HFFc6 (cell line): Measurements from ENCODE around the gene ADGRB3. TPM values are rescaled to one million over a fixed set of nuclear protein-coding genes. Genes with fewer than 3 reads are reported as not detected.
"Not testable (repeated sequence)": the region's sequence is repeated elsewhere in the genome, so short reads cannot be mapped to it uniquely, and the experiment has no call there.

Experiments used
- DNase-seq: peaks from one replicate; pipeline ENCODE4 v3.0.0-alpha.2; 2018
- H3K27ac Mint-ChIP-seq: 2 replicates; pipeline ENCODE4 v1.8.0; 2020; ENCODE audit warnings: mild to moderate bottlenecking, mixed read lengths
- H3K27me3 Mint-ChIP-seq: 2 replicates; pipeline ENCODE4 v1.8.0; 2021; ENCODE audit warnings: mild to moderate bottlenecking, moderate library complexity, mixed read lengths; ENCODE audit not compliant: insufficient read depth
- H3K36me3 Mint-ChIP-seq: 2 replicates; pipeline ENCODE4 v1.8.0; 2021; ENCODE audit warnings: low read depth, mixed read lengths
- H3K4me1 Mint-ChIP-seq: 2 replicates; pipeline ENCODE4 v1.8.0; 2020; ENCODE audit warnings: low read depth, mixed read lengths
- H3K4me3 Mint-ChIP-seq: 2 replicates; pipeline ENCODE4 v1.8.0; 2020; ENCODE audit warnings: mild to moderate bottlenecking, moderate library complexity, mixed read lengths
- H3K9me3 Mint-ChIP-seq: 2 replicates; pipeline ENCODE4 v1.8.0; 2020; ENCODE audit warnings: mild to moderate bottlenecking, mixed read lengths
- CTCF ChIP-seq: fragments of 200-600 bp; sonication (generic); IDR thresholded peaks from 2 replicates; pipeline ENCODE4 v1.5.0; 2021; ENCODE audit warnings: antibody characterized with exemption, mild to moderate bottlenecking
- total RNA-seq, 6 experiments: library from RNA; stranded (reverse); fragmentation: NEBNext Ultra II Directional; extraction: Animal tissue kit (Norgen Biotek cat#: 25700); gene quantifications; 2 replicates in 1 of 6; 3 replicates in 5 of 6; pipeline ENCODE4 v1.2.3, GENCODE V29; 2021

The ADGRB3 gene
- total RNA-seq, 6 experiments from 2014 or later, result 0.05 to 0.07 (median 0.05) TPM; not detected in 3

DNA sequence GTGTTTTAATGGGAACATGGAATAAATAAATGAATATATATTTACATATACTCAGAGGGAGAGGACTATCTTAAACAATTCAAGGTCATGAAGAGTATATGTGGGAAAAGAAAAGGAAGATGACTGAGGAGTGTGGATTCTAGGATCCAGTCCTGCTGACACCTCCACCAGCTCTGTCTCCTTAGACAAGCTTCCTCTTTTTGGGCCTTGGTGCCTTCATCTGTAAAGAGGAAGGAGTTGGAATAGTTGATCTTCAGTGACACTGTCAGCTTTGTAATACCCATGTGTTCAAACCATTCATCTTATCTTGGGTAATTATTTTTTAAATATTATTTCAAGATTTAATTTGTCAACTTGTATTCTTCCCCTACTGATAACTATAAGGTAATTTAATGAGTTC is 338.0 kb downstream of the ADGRB3 start:
- H3K4me3 Mint-ChIP-seq, result no peak overlapping the region
- no peak for DNase-seq
- no peaks in the 10 kb centered on the region for H3K9me3 Mint-ChIP-seq
- no peaks in the 10 kb centered on the region for H3K4me1 Mint-ChIP-seq
- no peak for TF ChIP-seq CTCF
- no peak overlapping the region for H3K27ac Mint-ChIP-seq
- H3K36me3 Mint-ChIP-seq, result no peaks in the 10 kb centered on the region
- no peaks in the 10 kb centered on the region for H3K27me3 Mint-ChIP-seq

DNA sequence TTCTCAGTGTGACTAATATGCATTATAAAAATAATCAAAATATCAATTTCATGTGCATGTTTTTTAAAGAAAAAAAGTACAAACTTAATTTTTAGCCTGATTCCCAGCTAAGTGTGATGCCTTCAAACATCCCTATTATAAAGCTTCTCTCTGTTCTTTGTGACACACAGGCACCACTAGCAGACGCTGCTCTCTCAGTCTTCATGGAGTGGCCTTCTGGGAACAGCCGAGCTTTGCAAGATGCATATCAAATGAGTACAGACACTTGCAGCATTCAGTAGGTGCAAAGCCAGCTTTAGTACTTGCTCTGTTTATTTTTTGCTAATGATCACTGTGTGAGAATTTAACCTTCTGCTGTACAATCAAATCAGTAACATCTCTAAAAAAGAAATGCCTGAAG is 340.0 kb downstream of the ADGRB3 start:
- TF ChIP-seq CTCF, result no peak
- Mint-ChIP-seq H3K4me1 (no peaks in the 10 kb centered on the region), H3K36me3 (no peaks in the 10 kb centered on the region), H3K27me3 (no peaks in the 10 kb centered on the region), H3K4me3 (no peak overlapping the region), H3K27ac (no peak overlapping the region), H3K9me3 (no peaks in the 10 kb centered on the region)
- no peak for DNase-seq

GRCh38 chr6:68975816-68976215 is 340.7 kb downstream of the ADGRB3 start:
- no peaks in the 10 kb centered on the region for H3K4me1 Mint-ChIP-seq
- TF ChIP-seq CTCF, result no peak
- H3K36me3 Mint-ChIP-seq, result no peaks in the 10 kb centered on the region
- no peak overlapping the region for H3K4me3 Mint-ChIP-seq
- H3K27ac Mint-ChIP-seq, result no peak overlapping the region
- no peak for DNase-seq
- no peaks in the 10 kb centered on the region for H3K9me3 Mint-ChIP-seq
- no peaks in the 10 kb centered on the region for H3K27me3 Mint-ChIP-seq

DNA sequence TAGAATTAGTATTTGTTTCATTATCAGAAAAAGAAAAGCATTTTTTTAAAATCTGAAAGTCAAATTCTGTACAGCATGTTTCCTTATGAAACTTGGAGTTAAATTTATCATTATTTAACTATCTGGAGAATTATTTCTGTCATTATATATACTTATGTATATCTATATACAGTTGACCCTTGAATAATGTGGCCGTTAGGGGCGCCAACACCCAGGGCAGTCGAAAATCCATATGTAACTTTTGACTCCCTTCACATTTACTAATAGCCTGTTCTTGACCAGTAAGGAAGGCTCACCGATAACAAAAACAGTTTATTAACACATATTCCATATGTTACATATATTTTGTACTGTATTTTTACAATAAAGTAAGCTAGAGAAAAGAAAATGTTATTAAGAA is 341.2 kb downstream of the ADGRB3 start:
- Mint-ChIP-seq H3K9me3 (no peaks in the 10 kb centered on the region), H3K4me1 (no peaks in the 10 kb centered on the region), H3K27me3 (no peaks in the 10 kb centered on the region), H3K4me3 (no peak overlapping the region), H3K36me3 (no peaks in the 10 kb centered on the region), H3K27ac (no peak overlapping the region)
- DNase-seq, result no peak
- peak; percentile 23; the same call in 1 of the 2 replicates for TF ChIP-seq CTCF

DNA sequence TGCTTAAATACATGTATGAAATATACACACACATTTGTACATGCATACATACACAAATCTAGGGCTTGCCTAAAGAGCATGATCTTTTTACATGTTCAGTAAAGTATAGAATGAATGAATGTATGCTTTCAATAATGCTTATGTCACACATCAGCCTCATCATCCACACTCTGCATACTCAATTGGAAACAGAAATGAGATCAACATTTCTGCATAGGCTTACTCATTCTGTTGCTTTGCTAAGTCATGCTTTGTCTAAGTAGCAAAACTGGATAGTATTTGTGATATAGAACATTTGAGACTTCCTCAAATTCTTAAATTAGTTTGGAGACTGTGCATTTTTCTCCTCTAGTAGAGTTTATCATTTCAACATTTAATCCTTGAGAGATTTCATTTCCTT is 343.3 kb downstream of the ADGRB3 start:
- DNase-seq, result no peak
- no peak overlapping the region for H3K27ac Mint-ChIP-seq
- H3K36me3 Mint-ChIP-seq, result no peaks in the 10 kb centered on the region; the same call in 1 of the 2 replicates
- H3K4me1 Mint-ChIP-seq, result no peaks in the 10 kb centered on the region
- peaks cover 9% of the 10 kb centered on the region; the same call in 1 of the 2 replicates for H3K9me3 Mint-ChIP-seq
- no peak for TF ChIP-seq CTCF
- H3K4me3 Mint-ChIP-seq, result no peak overlapping the region
- H3K27me3 Mint-ChIP-seq, result no peaks in the 10 kb centered on the region

DNA sequence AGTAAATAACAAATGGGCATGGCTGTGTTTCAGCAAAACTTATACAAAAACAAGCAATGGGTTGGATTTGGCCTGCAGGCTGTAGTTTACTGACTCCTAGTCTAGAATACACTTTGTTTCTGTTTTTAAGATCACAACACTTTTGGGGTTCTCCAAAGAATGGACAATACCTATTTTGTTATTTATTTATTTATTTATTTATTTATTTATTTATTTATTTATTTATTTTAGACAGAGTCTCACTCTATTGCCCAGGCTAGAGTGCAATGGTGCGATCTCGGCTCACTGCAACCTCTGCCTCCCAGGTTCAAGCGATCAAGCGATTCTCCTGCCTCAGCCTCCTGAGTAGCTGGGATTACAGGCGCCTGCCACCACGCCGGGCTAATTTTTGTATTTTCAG is 346.6 kb downstream of the ADGRB3 start:
- H3K27ac Mint-ChIP-seq, H3K36me3 Mint-ChIP-seq, H3K4me1 Mint-ChIP-seq, H3K27me3 Mint-ChIP-seq, H3K4me3 Mint-ChIP-seq, DNase-seq: not testable (repeated sequence)
- H3K9me3 Mint-ChIP-seq, result peaks cover 14% of the 10 kb centered on the region
